Thyroid gland (tissue), 4 donors: ENCODE measurements around the gene ARMC3. TPM values are rescaled to one million over a fixed set of nuclear protein-coding genes. Genes with fewer than 3 reads are reported as not detected.

ENCODE experiments used
- DNase-seq, 2 donors: peaks; one replicate each; pipeline ENCODE4 v3.0.0-alpha.2; 2019
- H3K27ac ChIP-seq, 3 donors: fragments of 200-600 bp; sonication (generic); 1 replicate in 2 of 3; 2 replicates in 1 of 3; pipeline ENCODE4 v1.5.1; 2016 to 2019; ENCODE audit warnings: mild to moderate bottlenecking in 1 of 3, moderate library complexity in 1 of 3
- H3K27me3 ChIP-seq: fragments of 200-600 bp; sonication (generic); one replicate; pipeline ENCODE4 v1.5.1; 2019
- H3K36me3 ChIP-seq, 2 donors: fragments of 200-600 bp; sonication (generic); one replicate each; pipeline ENCODE4 v1.5.1; 2016 to 2019
- H3K4me1 ChIP-seq, 2 donors: fragments of 200-600 bp; sonication (generic); one replicate each; pipeline ENCODE4 v1.5.1; 2017 to 2019
- H3K4me3 ChIP-seq, 3 donors: fragments of 200-600 bp; sonication (generic); replicated peaks in 1 of 3; 1 replicate in 2 of 3; 2 replicates in 1 of 3; pipeline ENCODE4 v1.5.1; 2016; ENCODE audit warnings: mild to moderate bottlenecking in 1 of 3
- H3K9me3 ChIP-seq: fragments of 200-600 bp; sonication (generic); one replicate; pipeline ENCODE4 v1.5.1; 2017
- CTCF ChIP-seq, 6 experiments: fragments of 200-600 bp in 3 of 6; fragments of 450-650 bp in 3 of 6; sonication (generic) in 3 of 6; IDR thresholded peaks; one replicate each; pipeline ENCODE4 v1.5.1; 2016 to 2019; ENCODE audit warnings: antibody characterized with exemption in 6 of 6, mild to moderate bottlenecking in 2 of 6, inconsistent platforms in 1 of 6, moderate library complexity in 1 of 6
- POLR2A ChIP-seq, 2 donors: fragments of 450-650 bp; IDR thresholded peaks; one replicate each; pipeline ENCODE4 v1.6.1; 2017; ENCODE audit warnings: antibody characterized with exemption in 2 of 2, mild to moderate bottlenecking in 2 of 2, moderate library complexity in 1 of 2
- WGBS, 2 donors: methylation state at CpG; one replicate each; pipeline ENCODE4 v1.1.5; 2017; 5-methylcytosine and 5-hydroxymethylcytosine counted together
- intact Hi-C: fragments of 100-400 bp; cut with DNase I; formaldehyde crosslinking; loops from one replicate; pipeline ENCODE4 v1.15.1; 2023
- total RNA-seq, 4 donors: library from RNA; depleted of rRNA; stranded (reverse); fragments of >200 nt; gene quantifications; one replicate each; pipeline ENCODE4 v1.2.3, GENCODE V29; 2016

The ARMC3 gene
- total RNA-seq, 4 donors from 2014 or later = 0.13 to 0.73 (median 0.51) TPM

- H3K9me3 ChIP-seq = no peaks in the 10 kb centered on the region
- peaks cover 0 to 4% of the 10 kb centered on the region in 2 donors for H3K4me1 ChIP-seq
- DNase-seq = no peak
- H3K36me3 ChIP-seq = no peaks in the 10 kb centered on the region
- intact Hi-C loops = no loop called here
- H3K4me3 ChIP-seq = no peak overlapping the region
- 89 to 94% methylated on average over 3 of the region's 3 CpGs for WGBS, 2 donors
- TF ChIP-seq POLR2A (IDR thresholded peaks at IDR 0.05) = no peak
- TF ChIP-seq CTCF (IDR thresholded peaks at IDR 0.05) = no peak
- H3K27me3 ChIP-seq = no peaks in the 10 kb centered on the region
- no peak overlapping the region for H3K27ac ChIP-seq
Observed at GRCh38 chr10:23073527-23073926, 145.7 kb downstream of the ARMC3 start.

- 90 to 92% methylated on average over 3 of the region's 3 CpGs for WGBS, 2 donors
- TF ChIP-seq POLR2A (IDR thresholded peaks at IDR 0.05) (no peak), CTCF (IDR thresholded peaks at IDR 0.05) (no peak)
- H3K4me3 ChIP-seq = no peak overlapping the region
- intact Hi-C loops = no loop called here
- no peaks in the 10 kb centered on the region for H3K36me3 ChIP-seq
- no peaks in the 10 kb centered on the region for H3K9me3 ChIP-seq
- DNase-seq = no peak
- H3K27ac ChIP-seq = no peak overlapping the region
- peaks cover 0 to 4% of the 10 kb centered on the region in 2 donors for H3K4me1 ChIP-seq
- H3K27me3 ChIP-seq = no peaks in the 10 kb centered on the region
Observed at GRCh38 chr10:23075672-23076071, 147.8 kb downstream of the ARMC3 start.

- no peak overlapping the region for H3K4me3 ChIP-seq
- H3K36me3 ChIP-seq = no peaks in the 10 kb centered on the region
- intact Hi-C loops = no loop called here
- DNase-seq = no peak
- H3K9me3 ChIP-seq = no peaks in the 10 kb centered on the region
- TF ChIP-seq CTCF (IDR thresholded peaks at IDR 0.05) (no peak), POLR2A (IDR thresholded peaks at IDR 0.05) (no peak)
- H3K4me1 ChIP-seq = no peaks in the 10 kb centered on the region
- no peaks in the 10 kb centered on the region for H3K27me3 ChIP-seq
- WGBS, 2 donors = 93 to 96% methylated on average over 2 of the region's 2 CpGs
- H3K27ac ChIP-seq = no peak overlapping the region
Observed at GRCh38 chr10:23078114-23078513, 150.3 kb downstream of the ARMC3 start.

GRCh38 chr10:23079700-23080099, 151.8 kb downstream of the ARMC3 start:
- H3K36me3 ChIP-seq = no peaks in the 10 kb centered on the region
- intact Hi-C loops = no loop called here

GRCh38 chr10:23080262-23080661, 152.4 kb downstream of the ARMC3 start:
- intact Hi-C loops = no loop called here
- 80 to 83% methylated on average over 7 of the region's 7 CpGs for WGBS, 2 donors
- no peaks in the 10 kb centered on the region for H3K9me3 ChIP-seq
- H3K4me1 ChIP-seq = no peaks in the 10 kb centered on the region
- TF ChIP-seq CTCF (IDR thresholded peaks at IDR 0.05) (no peak), POLR2A (IDR thresholded peaks at IDR 0.05) (no peak)
- H3K4me3 ChIP-seq = no peak overlapping the region
- H3K27ac ChIP-seq = no peak overlapping the region
- DNase-seq = no peak
- no peaks in the 10 kb centered on the region for H3K27me3 ChIP-seq
- no peaks in the 10 kb centered on the region for H3K36me3 ChIP-seq

More at GRCh38 chr10:23079700-23080099, 151.8 kb downstream of the ARMC3 start:
- Histone ChIP-seq H3K27ac (no peak overlapping the region), H3K27me3 (no peaks in the 10 kb centered on the region), H3K9me3 (no peaks in the 10 kb centered on the region), H3K4me1 (no peaks in the 10 kb centered on the region), H3K4me3 (no peak overlapping the region)
- TF ChIP-seq CTCF (IDR thresholded peaks at IDR 0.05) = no peak
- TF ChIP-seq POLR2A (IDR thresholded peaks at IDR 0.05) = no peak
- WGBS, 2 donors = 45 to 56% methylated on average over 4 of the region's 4 CpGs
- no peak for DNase-seq
